HEK293 (cell line): ENCODE measurements around the gene DDR1.

Experiments used
- CTCF ChIA-PET: fragments of 350-600 bp; formaldehyde crosslinking; extraction: SDS; loops from one replicate; lab custom pipeline; 2021; ENCODE audit warnings: antibody characterized with exemption; lab: Yijun Ruan, JAX
- POLR2A ChIA-PET: fragments of 300-600 bp; formaldehyde crosslinking; extraction: SDS; loops from one replicate; lab custom pipeline; 2020; ENCODE audit warnings: antibody characterized with exemption, inconsistent platforms; lab: Yijun Ruan, JAX
- H3K27ac ChIP-seq: fragments of 200-500 bp; sonication (Bioruptor generic); 2 replicates; pipeline ENCODE4 v1.5.1; 2014; ENCODE audit warnings: low read depth, low read length, control low read depth, inconsistent platforms; ENCODE audit errors: extremely low read depth
- H3K36me3 ChIP-seq, 2 experiments: fragments of 200-500 bp in 1 of 2; sonication (Bioruptor generic) in 1 of 2; 1 replicate in 1 of 2; 2 replicates in 1 of 2; pipeline ENCODE4 v1.5.1; 2014 to 2017; ENCODE audit warnings: inconsistent platforms in 2 of 2, low read length in 2 of 2; ENCODE audit not compliant: control insufficient read depth in 2 of 2, insufficient read depth in 1 of 2
- H3K4me1 ChIP-seq: fragments of 200-500 bp; sonication (Bioruptor generic); 2 replicates; pipeline ENCODE4 v1.5.1; 2014; ENCODE audit warnings: mild to moderate bottlenecking, low read length, inconsistent platforms; ENCODE audit not compliant: control insufficient read depth, insufficient read depth
- H3K4me3 ChIP-seq: 2 replicates; pipeline ENCODE4 v1.5.1; 2011; ENCODE audit warnings: low read depth, mild to moderate bottlenecking, control low read depth, low read length, moderate library complexity
- H3K9me3 ChIP-seq: fragments of 200-500 bp; sonication (Bioruptor generic); 2 replicates; pipeline ENCODE4 v1.5.1; 2014; ENCODE audit warnings: low read depth, low read length, inconsistent platforms; ENCODE audit not compliant: control insufficient read depth, insufficient read depth
- GLI2 ChIP-seq: fragments of 450-650 bp; formaldehyde crosslinking; IDR thresholded peaks from 2 replicates; pipeline ENCODE4; 2017; ENCODE audit warnings: missing biosample characterization, missing genetic modification characterization, low read depth, borderline replicate concordance
- GLIS1 ChIP-seq: fragments of 450-650 bp; formaldehyde crosslinking; IDR thresholded peaks from 2 replicates; pipeline ENCODE4 v1.5.1; 2016; ENCODE audit warnings: missing biosample characterization, missing genetic modification characterization
- MYNN ChIP-seq: fragments of 450-650 bp; formaldehyde crosslinking; IDR thresholded peaks from 2 replicates; pipeline ENCODE4 v1.5.1; 2016; ENCODE audit warnings: missing biosample characterization, missing genetic modification characterization, borderline replicate concordance
- PRDM1 ChIP-seq: fragments of 450-650 bp; formaldehyde crosslinking; IDR thresholded peaks from 2 replicates; pipeline ENCODE4; 2016; ENCODE audit warnings: missing biosample characterization, missing genetic modification characterization
- PRDM4 ChIP-seq: fragments of 450-650 bp; formaldehyde crosslinking; IDR thresholded peaks from 2 replicates; pipeline ENCODE4 v1.5.1; 2017; ENCODE audit warnings: missing biosample characterization, missing genetic modification characterization
- SETDB1 ChIP-seq: IDR thresholded peaks from one replicate; pipeline ENCODE4 v1.6.1; 2017; ENCODE audit warnings: mild to moderate bottlenecking, low read length, moderate library complexity, mixed read lengths; ENCODE audit not compliant: insufficient read length
- SP2 ChIP-seq: fragments of 450-650 bp; formaldehyde crosslinking; IDR thresholded peaks from 2 replicates; pipeline ENCODE4 v1.5.1; 2016; ENCODE audit warnings: missing biosample characterization, missing genetic modification characterization
- SP7 ChIP-seq: fragments of 450-650 bp; formaldehyde crosslinking; IDR thresholded peaks from 2 replicates; pipeline ENCODE4 v1.5.1; 2016; ENCODE audit warnings: missing biosample characterization, missing genetic modification characterization
- TCF7L2 ChIP-seq: IDR thresholded peaks from 2 replicates; pipeline ENCODE4 v1.6.1; 2011; ENCODE audit warnings: low read depth, mild to moderate bottlenecking, inconsistent platforms, low read length, moderate library complexity, borderline replicate concordance
- TRIM28 ChIP-seq: IDR thresholded peaks from 2 replicates; pipeline ENCODE4 v1.6.1; 2011; ENCODE audit warnings: low read length, control low read depth, borderline replicate concordance
- YY1 ChIP-seq: fragments of 450-650 bp; formaldehyde crosslinking; IDR thresholded peaks from 2 replicates; pipeline ENCODE4 v1.5.1; 2018; ENCODE audit warnings: missing biosample characterization, missing genetic modification characterization
- ZBTB21 ChIP-seq: fragments of 450-650 bp; formaldehyde crosslinking; IDR thresholded peaks from 2 replicates; pipeline ENCODE4 v1.5.1; 2017; ENCODE audit warnings: missing biosample characterization, missing genetic modification characterization
- ZBTB49 ChIP-seq: fragments of 450-650 bp; formaldehyde crosslinking; IDR thresholded peaks from 2 replicates; pipeline ENCODE4 v1.5.1; 2016; ENCODE audit warnings: missing biosample characterization, missing genetic modification characterization, low read depth
- ZIC2 ChIP-seq: fragments of 450-650 bp; formaldehyde crosslinking; IDR thresholded peaks from 2 replicates; pipeline ENCODE4 v1.5.1; 2016; ENCODE audit warnings: missing biosample characterization, missing genetic modification characterization
- ZNF10 ChIP-seq: fragments of 450-650 bp; formaldehyde crosslinking; IDR thresholded peaks from 2 replicates; pipeline ENCODE4 v1.5.1; 2017; ENCODE audit warnings: missing biosample characterization, missing genetic modification characterization
- ZNF132 ChIP-seq: fragments of 450-650 bp; formaldehyde crosslinking; IDR thresholded peaks from 2 replicates; pipeline ENCODE4 v1.5.1; 2017; ENCODE audit warnings: missing biosample characterization, missing genetic modification characterization, borderline replicate concordance
- ZNF133 ChIP-seq: fragments of 450-650 bp; formaldehyde crosslinking; IDR thresholded peaks from 2 replicates; pipeline ENCODE4 v1.5.1; 2016; ENCODE audit warnings: missing biosample characterization, missing genetic modification characterization
- ZNF211 ChIP-seq: fragments of 450-650 bp; formaldehyde crosslinking; IDR thresholded peaks from 2 replicates; pipeline ENCODE4 v1.5.1; 2016; ENCODE audit warnings: low read depth, missing biosample characterization, missing genetic modification characterization
- ZNF274 ChIP-seq, 2 experiments: fragments of 200-500 bp in 1 of 2; fragments of 450-650 bp in 1 of 2; sonication (Bioruptor generic) in 1 of 2; formaldehyde crosslinking in 1 of 2; IDR thresholded peaks; 2 replicates each; pipeline versions ENCODE4 v1.5.1 to v1.6.1; 2014 to 2016; ENCODE audit warnings: borderline replicate concordance in 1 of 2, inconsistent platforms in 1 of 2, low read length in 1 of 2, missing biosample characterization in 1 of 2, missing genetic modification characterization in 1 of 2
- ZNF302 ChIP-seq: fragments of 450-650 bp; formaldehyde crosslinking; IDR thresholded peaks from 2 replicates; pipeline ENCODE4 v1.5.1; 2016; ENCODE audit warnings: missing biosample characterization, missing genetic modification characterization, low read depth
- ZNF354C ChIP-seq: fragments of 450-650 bp; formaldehyde crosslinking; IDR thresholded peaks from 2 replicates; pipeline ENCODE4 v1.5.1; 2016; ENCODE audit warnings: missing biosample characterization, missing genetic modification characterization, low read depth, borderline replicate concordance
- ZNF404 ChIP-seq: fragments of 450-650 bp; formaldehyde crosslinking; IDR thresholded peaks from 2 replicates; pipeline ENCODE4 v1.5.1; 2017; ENCODE audit warnings: missing biosample characterization, missing genetic modification characterization
- ZNF423 ChIP-seq: fragments of 450-650 bp; formaldehyde crosslinking; IDR thresholded peaks from 2 replicates; pipeline ENCODE4 v1.5.1; 2016; ENCODE audit warnings: missing biosample characterization, missing genetic modification characterization
- ZNF433 ChIP-seq: fragments of 450-650 bp; formaldehyde crosslinking; IDR thresholded peaks from 2 replicates; pipeline ENCODE4 v1.5.1; 2016; ENCODE audit warnings: missing biosample characterization, missing genetic modification characterization, low read depth
- ZNF513 ChIP-seq: fragments of 450-650 bp; IDR thresholded peaks from 2 replicates; pipeline ENCODE4 v1.5.1; 2018; ENCODE audit warnings: missing biosample characterization, missing genetic modification characterization
- ZNF555 ChIP-seq: fragments of 450-650 bp; formaldehyde crosslinking; conservative IDR thresholded peaks from 2 replicates; pipeline ENCODE4 v1.5.1; 2017; ENCODE audit warnings: missing biosample characterization, mild to moderate bottlenecking, missing genetic modification characterization, inconsistent platforms
- ZNF623 ChIP-seq: fragments of 450-650 bp; formaldehyde crosslinking; IDR thresholded peaks from 2 replicates; pipeline ENCODE4 v1.5.1; 2016; ENCODE audit warnings: missing biosample characterization, missing genetic modification characterization
- ZNF677 ChIP-seq: fragments of 450-650 bp; IDR thresholded peaks from 2 replicates; pipeline ENCODE4 v1.5.0; 2018; ENCODE audit warnings: missing biosample characterization, mild to moderate bottlenecking, missing genetic modification characterization, moderate library complexity
- ZNF777 ChIP-seq: fragments of 450-650 bp; formaldehyde crosslinking; IDR thresholded peaks from 2 replicates; pipeline ENCODE4 v1.5.1; 2017; ENCODE audit warnings: missing biosample characterization, missing genetic modification characterization, borderline replicate concordance
- ZNF791 ChIP-seq: fragments of 450-650 bp; formaldehyde crosslinking; IDR thresholded peaks from 2 replicates; pipeline ENCODE4 v1.5.1; 2016; ENCODE audit warnings: missing biosample characterization, missing genetic modification characterization
- ZNF830 ChIP-seq: fragments of 450-650 bp; IDR thresholded peaks from 2 replicates; pipeline ENCODE4 v1.5.0; 2018; ENCODE audit warnings: missing biosample characterization, missing genetic modification characterization, low read depth, mild to moderate bottlenecking, moderate library complexity
- ZXDB ChIP-seq: fragments of 450-650 bp; formaldehyde crosslinking; IDR thresholded peaks from 2 replicates; pipeline ENCODE4 v1.5.1; 2016; ENCODE audit warnings: missing biosample characterization, missing genetic modification characterization

Gene DDR1

GRCh38 chr6:30902709-30903108 is 18.4 kb downstream of the DDR1 start:
- ChIA-PET POLR2A (interaction anchor here (0.6 to 1.4 kb wide), 2 partner anchors 11 to 86 kb away, joined by 3 to 4 read pairs; partner anchors contain the start of gene VARS2), CTCF (interaction anchor here (1.1 kb wide), 1 partner anchor 68 kb away, joined by 3 read pairs; no protein-coding TSS in a partner anchor)
- no peaks in the 10 kb centered on the region for H3K9me3 ChIP-seq
- H3K4me3 ChIP-seq: no peak overlapping the region
- peaks cover 6 to 26% of the 10 kb centered on the region in 2 experiments; a peak in 2 of 3 replicates for H3K36me3 ChIP-seq
- no peak overlapping the region for H3K27ac ChIP-seq
- TF ChIP-seq GLI2 (tag by site-specific recombination) (no peak), ZNF623 (tag by site-specific recombination) (no peak), SETDB1 (no peak), ZBTB49 (tag by site-specific recombination) (no peak), ZNF10 (tag by site-specific recombination) (no peak), ZNF132 (no peak), ZNF777 (tag by site-specific recombination) (no peak), ZNF677 (no peak), ZXDB (no peak), ZNF830 (tag by site-specific recombination) (no peak), ZIC2 (tag by site-specific recombination) (no peak), ZNF513 (tag by site-specific recombination) (no peak), ZBTB21 (tag by site-specific recombination) (no peak), ZNF354C (no peak), PRDM1 (tag by site-specific recombination) (no peak), ZNF404 (tag by site-specific recombination) (no peak), ZNF274 (IDR thresholded peaks at IDR 0.05; ENCODE audit: low read length) (no peak), ZNF274 (tag by site-specific recombination; IDR thresholded peaks at IDR 0.05; ENCODE audit: borderline replicate concordance) (no peak), PRDM4 (tag by site-specific recombination) (no peak), ZNF423 (tag by site-specific recombination) (no peak)
- no peaks in the 10 kb centered on the region for H3K4me1 ChIP-seq

GRCh38 chr6:30903236-30903635 is 18.9 kb downstream of the DDR1 start:
- Histone ChIP-seq H3K9me3 (no peaks in the 10 kb centered on the region), H3K4me3 (no peak overlapping the region), H3K36me3 (peaks cover 3 to 20% of the 10 kb centered on the region in 2 experiments; a peak in 2 of 3 replicates), H3K27ac (no peak overlapping the region), H3K4me1 (no peaks in the 10 kb centered on the region)
- POLR2A ChIA-PET: interaction anchor here (0.6 kb wide), 2 partner anchors 56 to 174 kb away, joined by 3 to 5 read pairs; no protein-coding TSS in a partner anchor
- CTCF ChIA-PET: interaction anchor here (0.6 to 1.7 kb wide), 4 partner anchors 68 to 184 kb away, joined by 3 to 6 read pairs (median 4); no protein-coding TSS in a partner anchor
- TF ChIP-seq ZNF555 (tag by site-specific recombination) (no peak), ZNF133 (tag by site-specific recombination) (no peak), MYNN (tag by site-specific recombination) (no peak), SP2 (tag by site-specific recombination) (no peak), ZNF433 (tag by site-specific recombination) (no peak), ZNF791 (tag by site-specific recombination) (no peak), YY1 (tag by site-specific recombination) (no peak), TRIM28 (no peak), ZNF274 (IDR thresholded peaks at IDR 0.05; ENCODE audit: low read length) (no peak), ZNF274 (tag by site-specific recombination; IDR thresholded peaks at IDR 0.05; ENCODE audit: borderline replicate concordance) (no peak), GLIS1 (tag by site-specific recombination) (no peak), ZNF211 (tag by site-specific recombination) (no peak), TCF7L2 (no peak), ZNF302 (tag by site-specific recombination) (no peak), SP7 (no peak)
